ENCODE results near the gene CST5.
"Not testable (repeated sequence)": the region's sequence is repeated elsewhere in the genome, so short reads cannot be mapped to it uniquely, and the experiment has no call there.

CST5 gene, protein sequence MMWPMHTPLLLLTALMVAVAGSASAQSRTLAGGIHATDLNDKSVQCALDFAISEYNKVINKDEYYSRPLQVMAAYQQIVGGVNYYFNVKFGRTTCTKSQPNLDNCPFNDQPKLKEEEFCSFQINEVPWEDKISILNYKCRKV

DNA sequence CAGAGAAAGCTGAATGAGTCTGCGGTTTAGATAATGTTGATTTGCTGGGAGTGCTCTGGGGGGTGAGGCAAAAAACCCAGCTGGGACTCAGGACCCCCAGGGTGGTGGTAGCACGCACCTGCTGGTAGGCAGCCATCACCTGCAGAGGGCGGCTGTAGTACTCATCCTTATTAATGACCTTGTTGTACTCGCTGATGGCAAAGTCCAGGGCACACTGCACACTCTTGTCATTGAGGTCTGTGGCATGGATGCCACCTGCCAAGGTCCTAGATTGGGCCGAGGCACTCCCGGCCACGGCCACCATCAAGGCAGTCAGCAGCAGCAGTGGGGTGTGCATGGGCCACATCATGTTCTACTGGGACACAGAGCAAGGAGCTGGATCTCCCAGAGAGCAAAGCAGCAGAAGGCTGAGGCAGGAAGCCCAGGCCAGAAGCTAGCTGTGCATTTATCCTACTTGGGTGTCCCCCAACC lies at the start of gene CST5:
Gene CST5, minus strand, starts transcription at position 421 of the 471 bp plus-strand sequence. Its CDS starts 72 bp downstream, at position 349.
- no peak for DNase-seq

DNA sequence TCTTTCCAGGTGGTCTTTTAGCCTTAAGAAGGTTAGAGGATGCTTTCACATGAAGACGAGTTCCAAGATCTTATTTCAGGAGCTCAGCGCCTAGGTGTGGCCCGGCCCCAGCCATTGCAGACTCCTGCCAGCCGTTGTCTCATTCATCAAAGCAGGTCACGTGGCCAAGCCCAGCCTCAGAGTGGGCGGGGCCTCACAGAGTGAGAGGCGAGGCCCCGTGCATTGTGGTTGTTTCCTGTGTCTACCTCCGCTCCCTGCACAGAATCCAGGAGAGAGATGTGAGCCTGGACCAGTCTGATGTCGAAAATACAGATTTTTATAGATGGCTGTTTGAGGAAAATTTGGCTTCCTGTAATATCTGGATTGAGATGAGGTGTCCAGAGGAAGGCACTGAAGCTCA lies 49.2 kb upstream of the CST5 start:
- no peak for DNase-seq

DNA sequence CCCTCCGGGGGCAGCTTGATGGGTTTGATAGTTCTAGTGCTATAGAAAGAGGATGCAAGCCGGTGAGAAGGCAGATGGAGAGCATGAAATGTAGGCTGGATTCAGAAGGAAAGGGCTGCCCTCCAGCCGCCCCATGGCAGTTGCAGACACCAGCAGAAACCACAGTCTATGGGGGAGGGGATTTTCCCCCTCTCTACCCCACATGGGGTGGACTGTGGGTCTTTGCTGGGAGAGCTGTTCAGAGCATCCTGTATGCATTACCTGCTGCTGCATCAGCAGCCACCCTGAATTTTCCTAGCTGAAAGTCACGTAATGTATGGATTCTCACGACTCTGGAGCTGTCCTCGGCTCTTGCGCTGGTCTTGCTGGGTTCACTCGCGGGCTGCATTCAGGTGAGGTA lies 48.8 kb upstream of the CST5 start:
- no peak for DNase-seq

DNA sequence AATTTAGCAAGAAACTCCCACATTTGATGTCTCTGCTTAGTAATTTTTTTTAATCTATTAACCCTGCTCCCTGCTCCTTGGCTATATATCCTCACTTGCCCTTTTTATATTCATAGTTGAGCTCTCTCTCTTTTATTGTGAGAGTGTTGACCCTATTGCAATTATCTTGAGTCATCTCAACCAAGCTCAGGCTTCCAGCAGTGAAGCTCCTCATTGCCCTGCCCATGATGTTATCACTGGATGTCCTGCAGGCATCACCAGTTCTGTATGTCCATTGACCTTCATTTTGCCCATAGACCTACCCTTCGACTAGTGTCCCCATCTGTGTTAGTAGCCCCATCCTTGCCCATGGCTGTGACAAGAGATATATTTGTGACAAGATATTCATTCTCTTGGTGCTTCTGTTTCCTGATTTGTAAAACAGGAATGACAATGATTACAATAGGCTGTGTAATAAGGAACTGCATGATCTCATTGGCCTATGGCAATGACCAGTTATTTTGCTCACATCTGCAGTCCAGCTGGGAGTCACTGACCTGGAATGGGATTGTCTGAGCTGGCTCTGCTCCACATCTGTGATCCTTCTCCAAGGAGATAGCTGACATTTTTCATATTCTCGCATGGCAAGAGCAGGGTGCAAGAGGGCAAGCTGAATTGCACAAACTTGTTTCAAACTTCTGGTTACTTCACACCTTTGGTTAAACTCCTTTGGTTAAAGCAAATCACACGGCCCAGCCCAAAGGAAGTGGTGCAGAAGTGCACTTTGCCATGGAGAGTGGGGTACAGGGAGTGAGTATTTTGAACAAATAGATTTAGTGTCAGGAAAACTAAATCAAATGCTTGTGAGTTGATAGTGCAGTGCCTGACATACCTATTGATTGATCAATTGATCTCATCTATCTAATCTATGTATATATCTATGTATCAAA lies 47.7 kb upstream of the CST5 start:
- no peak for DNase-seq

DNA sequence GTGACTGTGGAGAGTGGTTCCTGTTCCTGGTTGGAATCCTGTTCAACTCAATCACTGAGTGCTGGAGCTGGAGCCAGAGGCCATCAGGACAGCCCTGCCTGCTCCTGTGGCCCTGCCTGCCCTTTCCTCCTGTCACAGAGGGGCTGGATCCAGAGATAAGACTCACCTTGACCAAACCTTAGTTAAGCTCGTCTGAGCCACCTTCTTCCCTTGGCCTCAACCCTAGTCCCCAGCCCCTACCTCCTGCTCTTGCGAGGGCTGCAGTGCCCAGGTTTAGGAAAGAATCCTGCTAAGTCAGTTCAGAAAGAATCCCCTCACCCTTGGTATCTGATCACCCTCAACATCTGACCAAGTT lies 47.0 kb upstream of the CST5 start:
- no peak for DNase-seq

DNA sequence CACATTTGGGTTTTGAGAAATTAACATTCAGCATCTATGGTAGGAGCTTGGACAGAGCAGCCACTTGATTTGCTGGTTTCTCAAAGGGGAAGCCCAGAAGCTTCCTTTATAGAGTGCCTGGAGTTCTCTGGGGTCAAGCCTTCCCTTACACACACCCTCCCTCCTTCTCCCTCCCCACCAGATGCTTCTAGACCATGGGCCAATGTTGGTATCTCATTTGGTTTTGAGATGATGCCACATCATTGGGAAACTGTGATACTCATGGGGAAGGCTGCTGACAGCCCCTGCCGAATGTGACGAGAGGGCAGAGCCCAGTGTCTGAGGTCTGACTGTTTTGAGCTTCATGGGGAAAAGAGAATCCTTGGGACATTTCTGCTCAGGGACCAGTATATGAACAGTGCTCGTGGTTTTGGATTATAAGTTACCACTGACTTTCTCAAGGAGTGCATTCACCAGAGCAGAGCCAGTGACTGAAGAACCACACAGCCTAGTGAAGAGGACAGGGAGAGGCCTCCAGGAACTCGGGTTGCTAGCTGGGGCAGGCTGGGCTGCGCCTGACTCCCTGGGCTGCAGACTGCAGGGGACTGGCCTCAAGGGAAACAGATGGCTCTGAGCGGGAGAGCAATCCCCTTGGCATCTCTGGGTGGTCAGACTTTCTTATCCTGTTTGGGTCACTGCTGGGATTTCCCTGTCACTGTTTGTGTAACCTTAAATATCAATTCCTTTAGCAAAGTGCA lies 46.4 kb upstream of the CST5 start:
- DNase-seq, result no peak

DNA sequence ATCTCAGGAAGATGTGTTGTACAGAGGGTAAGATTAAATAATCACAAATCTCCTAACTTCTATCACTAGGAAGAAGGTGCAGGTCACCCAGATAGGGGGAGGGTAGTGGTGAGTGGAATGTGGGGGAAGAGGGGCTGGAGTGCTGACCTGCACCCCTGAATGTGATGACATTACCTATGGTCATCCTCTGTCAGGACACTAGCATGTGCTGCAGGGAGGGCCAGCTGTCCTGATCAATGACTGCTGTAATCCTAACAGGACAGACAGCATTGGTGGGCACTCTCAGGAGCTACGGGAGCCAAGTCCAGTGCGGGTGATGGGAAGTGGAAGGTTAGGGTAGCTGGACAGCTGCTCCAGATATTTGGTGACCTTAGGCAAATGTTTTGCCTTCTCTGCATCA lies 45.2 kb upstream of the CST5 start:
- no peak for DNase-seq

DNA sequence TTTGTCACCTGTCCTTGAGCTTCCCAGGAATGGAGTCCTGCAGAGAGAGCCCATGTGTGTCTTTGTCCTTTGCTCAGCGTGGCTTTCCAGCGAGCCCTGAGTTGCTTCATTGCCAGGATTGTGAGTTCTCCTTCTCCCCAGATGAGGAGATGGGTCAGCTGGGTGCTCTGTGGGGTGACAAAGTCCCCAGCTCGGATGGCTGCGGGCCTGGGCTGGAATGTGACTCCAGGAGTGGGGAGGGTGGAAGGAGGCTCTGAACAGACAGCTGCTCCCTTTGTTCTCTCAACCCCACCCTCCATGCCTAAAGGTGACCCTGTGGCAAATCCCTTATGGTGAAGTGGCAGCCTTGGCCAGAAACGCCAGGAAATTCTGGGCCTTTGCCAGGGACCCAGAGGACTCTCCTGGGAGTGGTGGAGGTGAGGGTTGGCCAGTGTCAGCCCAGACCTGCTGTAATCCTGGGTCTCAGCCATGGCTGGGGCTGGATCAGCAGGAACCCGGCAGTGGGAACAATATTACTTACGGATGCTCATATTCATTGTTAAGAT lies 44.4 kb upstream of the CST5 start:
- no peak for DNase-seq

DNA sequence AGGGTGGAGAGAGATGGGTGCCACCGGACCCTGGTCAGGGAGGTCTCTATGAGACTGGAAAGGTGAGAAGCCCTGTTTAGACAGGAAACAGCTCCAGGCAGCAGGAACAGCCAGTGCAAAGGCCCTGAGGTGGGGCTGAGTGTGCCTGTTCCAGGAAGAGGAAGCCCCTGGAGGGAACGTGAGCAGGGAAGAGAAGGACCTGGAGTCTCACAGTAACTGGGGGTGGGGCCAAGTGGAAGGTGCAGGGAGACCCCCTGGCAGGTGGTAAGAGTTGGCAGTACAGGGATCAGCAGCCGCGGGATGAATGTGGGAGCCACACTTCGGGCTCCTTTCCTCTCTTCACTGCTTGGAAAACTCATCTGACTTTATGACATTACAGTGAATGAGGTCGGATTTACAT lies 43.8 kb upstream of the CST5 start:
- no peak for DNase-seq

DNA sequence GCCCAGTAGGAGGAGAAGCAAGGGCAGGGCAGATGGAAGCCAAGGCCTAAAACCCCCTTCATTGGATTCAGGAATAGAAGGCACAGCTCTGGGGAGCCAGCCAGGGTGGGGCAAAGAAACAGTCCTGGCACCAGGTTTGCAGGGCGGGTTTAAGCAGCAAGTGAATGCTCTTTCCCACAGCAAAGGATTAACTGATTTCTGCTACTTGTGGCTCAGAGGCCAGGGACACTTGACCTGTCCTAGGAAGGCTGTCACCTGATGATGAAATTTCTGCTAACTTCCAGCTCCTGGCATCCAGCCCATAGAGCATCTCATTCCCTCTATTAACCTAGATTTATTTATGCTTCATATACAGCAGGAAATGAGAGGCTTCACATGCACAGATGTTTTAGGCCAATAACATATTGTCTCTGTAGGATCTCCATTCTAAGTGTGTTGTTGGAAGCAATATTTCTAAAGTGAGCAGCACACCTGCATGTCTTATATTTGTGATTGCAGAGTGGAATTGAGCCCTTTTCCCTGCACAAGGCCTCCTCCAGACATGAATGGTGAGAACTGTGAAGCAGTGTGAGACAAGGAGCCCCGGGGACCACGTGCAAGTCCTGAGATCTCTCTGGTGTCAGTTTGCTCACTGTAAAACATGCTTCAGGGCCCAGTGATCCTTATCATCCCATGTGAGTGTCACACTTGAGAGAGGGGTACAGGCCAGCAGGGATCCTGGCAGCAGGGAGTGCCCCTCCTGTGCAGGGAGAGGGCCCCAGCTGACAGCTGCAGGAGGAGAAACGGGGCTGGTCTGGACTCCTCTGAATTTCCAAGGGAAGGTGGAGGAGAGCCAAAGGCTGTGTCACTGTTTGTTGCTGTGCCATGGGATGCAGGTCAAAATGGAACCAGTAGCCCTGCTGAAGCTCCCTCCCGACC lies 41.1 kb upstream of the CST5 start:
- DNase-seq, result no peak

DNA sequence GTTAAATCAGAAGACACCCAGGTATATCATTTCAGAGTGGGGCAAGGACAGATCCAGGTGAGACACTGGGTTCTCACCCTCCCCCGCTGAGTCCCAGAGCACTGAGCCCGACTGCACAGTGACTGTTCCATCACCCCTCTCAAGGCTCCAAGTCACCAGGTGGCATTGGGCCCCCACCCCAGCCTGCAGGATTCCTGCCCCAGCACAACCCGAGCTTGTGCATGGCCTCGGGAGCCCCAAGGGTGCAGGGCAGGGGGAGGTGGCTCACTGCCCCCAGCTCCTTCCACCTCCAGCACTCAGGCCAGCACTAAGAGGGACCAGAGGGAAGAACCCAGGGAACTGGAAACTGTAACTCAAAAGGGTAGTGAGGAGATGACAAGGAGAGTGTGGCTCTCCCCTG lies 39.3 kb upstream of the CST5 start:
- no peak for DNase-seq

DNA sequence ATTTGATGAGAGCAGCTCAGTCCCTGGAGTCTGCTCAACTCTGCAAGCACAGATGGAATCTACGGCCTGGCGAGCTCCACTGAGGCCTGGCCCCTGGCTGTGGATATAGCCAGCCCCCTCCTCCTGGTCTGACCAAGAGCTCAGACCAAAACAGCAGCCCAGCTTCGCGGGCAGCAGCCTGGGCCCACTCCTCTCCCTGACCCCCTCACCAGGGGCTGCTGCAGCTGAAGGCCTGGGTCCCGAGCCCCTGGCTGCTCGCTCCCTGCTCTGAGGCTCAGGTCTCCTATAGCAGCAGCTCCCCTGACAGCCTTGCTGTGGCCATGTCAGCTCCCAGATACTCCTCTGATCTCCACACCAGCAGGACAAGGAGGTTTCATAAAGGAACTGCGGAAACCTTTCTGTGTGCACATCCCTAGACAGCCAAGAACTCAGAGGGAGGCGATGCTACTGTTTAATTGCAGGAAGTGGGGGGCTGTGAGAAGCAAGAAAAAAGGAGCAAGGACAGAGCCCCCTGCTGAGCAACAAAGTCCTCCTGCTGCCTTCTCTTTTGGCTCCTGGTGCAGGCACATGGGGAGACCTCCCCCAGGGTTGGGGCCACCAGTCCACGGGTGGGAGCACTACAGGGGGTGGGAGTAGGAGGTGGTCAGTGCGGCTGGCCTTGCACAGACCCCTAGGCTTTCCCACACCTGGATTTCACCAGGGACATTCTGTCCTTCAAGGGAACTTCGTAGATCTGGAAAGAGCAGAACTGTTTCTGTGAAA lies 38.7 kb upstream of the CST5 start:
- no peak for DNase-seq

DNA sequence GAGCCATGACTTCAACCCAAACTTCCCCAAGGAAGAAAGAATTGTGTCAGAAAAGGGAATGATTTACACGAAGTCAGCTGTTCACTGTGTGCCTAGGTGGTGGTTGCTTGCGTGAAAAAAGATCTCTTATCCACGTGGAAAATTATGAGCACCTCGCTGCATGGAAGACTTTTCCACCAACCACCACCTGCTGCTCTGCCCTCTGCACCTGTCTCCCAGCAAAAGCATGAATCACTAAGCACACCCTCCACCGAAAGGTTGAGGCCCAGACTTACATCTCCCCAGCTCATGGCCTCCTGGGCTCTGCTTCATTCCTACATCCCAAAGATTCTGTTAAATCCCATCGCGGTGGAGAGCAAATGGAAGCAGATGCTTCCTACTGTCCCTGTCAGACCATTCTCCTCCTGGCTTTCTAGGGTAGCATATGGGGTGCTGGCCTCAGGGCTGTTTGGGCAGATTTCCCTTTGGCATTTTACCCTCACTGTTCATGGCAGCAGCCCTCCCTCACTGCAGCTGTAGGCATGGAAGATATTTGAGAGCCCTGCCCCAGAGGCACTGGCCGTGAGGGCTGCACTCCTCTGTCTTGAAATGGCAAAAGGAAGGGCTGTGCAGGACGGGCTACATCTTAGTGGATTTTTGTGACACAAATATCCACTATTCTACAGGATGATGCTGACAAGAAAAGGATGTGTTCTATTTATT lies 37.6 kb upstream of the CST5 start:
- no peak for DNase-seq

DNA sequence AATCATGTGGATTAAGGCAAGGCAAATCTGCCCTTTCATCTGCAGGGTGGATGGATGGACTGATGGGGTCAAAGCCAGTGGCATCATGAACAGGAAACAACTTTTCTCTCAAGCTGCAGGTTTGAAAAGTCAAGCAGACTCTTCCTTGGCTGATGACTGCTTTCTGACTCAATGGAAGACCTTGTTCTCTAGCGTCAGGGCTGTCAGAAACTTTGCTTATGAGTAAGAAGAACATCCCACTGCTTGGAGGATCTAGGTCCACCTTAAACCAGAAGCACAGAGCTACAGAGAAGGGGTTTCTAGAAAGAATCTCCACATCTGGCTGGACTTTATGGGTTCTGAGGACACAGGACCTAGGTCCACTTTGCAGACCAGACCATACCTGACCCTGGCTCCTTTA lies 36.3 kb upstream of the CST5 start:
- no peak for DNase-seq

DNA sequence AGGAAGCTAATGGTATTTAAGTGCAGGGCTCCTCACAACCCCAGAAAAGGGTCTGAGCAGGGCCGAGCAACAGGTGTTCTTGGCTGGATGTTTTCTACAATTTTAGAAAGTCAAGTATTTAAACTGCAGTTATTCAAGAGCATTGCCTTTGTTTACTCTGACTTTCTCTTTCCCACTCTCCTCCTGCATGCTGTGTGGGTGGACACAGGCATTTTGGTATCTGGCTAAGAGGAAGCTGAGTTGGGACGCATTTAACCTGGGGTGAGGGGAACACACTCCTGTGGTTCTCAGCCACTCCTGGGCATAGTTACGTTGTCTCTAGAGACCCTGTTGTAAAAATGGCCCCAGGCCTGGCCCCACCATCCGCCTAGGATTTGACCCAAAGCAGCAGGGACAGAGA lies 34.9 kb upstream of the CST5 start:
- DNase-seq, result not testable (repeated sequence)

DNA sequence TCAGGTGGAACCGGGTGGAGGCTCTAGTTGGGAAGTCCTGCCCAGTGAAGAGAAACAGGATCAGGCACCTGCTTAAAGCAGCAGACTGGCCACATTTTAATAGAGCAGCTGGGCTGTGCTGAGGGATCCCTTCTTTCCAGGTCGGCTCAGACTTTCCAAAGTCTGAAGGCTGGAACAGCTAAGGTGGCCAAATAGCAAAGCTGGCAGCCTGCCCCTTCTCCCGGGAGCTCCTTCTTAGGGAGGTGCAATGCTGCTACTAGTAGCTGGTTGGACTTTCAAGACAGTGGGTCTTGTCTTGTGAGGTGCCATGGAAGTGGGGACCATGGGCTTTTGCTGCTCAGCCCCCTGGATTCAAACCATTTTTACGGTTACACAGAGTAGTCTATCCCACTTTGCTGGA lies 30.7 kb upstream of the CST5 start:
- no peak for DNase-seq

DNA sequence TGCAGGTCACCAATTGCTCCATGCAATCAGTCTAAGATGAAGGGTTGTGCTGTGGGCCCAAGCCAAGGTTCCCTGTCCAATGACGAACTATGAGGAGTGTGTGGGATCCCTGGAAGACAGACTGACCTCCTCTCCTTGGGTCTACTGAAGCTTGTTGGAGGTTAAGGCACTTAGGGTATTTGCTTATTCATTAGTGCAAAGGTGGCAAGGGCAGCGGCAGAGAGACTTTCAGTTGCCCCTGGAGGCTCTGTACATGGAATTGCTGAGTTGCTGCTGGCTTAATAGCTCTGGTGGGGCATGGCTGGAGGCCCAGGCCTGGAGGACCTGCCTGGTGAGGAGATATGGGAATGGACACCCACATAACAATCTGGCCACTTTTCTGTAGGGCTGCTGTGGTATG lies 29.8 kb upstream of the CST5 start:
- no peak for DNase-seq

DNA sequence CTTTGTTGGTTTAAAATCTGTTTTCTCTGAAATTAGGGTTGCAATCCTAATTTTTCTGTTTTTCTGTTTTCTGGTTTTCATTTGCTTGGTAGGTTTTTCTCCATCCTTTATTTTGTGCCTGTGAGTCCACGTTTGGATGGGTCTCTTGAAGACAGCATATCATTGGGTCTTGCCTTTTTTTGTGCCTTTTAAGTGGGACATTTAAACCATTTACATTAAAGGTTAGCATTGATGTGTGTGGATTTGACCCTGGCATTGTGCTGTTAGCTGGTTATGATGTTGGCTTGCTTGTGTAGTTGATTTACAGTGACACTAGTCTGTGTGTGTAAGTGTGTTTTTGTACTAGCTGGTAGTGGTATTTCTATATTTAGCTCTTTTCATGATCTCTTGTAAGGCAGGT lies 28.0 kb upstream of the CST5 start:
- no peak for DNase-seq

DNA sequence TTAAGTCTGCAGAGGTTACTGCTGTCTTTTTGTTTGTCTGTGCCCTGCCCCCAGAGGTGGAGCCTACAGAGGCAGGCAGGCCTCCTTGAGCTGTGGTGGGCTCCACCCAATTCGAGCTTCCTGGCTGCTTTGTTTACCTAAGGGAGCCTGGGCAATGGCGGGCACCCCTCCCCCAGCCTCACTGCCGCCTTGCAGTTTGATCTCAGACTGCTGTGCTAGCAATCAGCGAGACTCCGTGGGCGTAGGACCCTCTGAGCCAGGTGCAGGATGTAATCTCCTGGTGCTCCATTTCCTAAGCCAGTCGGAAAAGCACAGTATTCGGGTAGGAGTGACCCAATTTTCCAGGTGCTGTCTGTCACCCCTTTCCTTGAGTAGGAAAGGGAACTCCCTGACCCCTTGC lies 22.8 kb upstream of the CST5 start:
- not testable (repeated sequence) for DNase-seq

DNA sequence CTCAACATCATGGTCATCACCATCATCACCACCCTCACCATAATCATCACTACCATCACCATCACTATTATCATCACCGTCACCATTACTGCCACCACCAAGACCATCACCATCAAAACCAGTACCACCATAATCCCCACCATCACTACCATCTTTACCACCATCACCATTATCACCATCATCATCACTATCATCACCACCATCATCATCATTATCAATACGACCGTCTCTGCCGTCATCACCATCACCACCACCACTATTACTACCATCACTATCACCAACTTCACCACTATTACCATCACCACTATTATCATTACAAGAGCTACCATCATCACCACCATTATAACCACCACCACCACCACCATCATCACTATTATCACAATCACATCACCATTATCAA lies 11.3 kb upstream of the CST5 start:
- not testable (repeated sequence) for DNase-seq

DNA sequence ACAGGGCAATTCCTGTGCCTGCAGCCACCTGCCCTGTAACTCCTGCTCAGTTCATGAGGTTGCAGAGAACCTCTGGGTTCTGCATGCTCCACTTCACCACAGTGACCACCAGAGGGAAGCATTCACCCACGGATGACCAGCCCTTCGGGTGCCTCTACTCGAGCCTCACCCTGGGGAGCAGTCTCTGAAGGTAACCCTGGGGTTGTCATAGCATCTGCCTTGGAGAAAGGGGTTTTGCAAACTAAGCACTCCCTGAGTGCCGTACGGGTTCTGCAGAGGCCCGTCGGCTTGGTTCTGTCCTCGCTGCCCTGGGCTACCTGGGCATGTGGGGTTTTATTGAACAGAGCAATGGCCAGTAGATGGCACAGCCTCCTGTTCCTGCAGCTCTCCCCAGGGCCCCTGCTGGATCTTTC lies 10.2 kb upstream of the CST5 start:
- peak; percentile 60 for DNase-seq

Data from activated CD8-positive, alpha-beta memory T cell treated with anti-CD3 and anti-CD28 coated beads, Interleukin-2, amount 50 U/mL, for 4 hours (primary cell).